ENCODE data around the gene ZC3H12A. TPM values are rescaled to one million over a fixed set of nuclear protein-coding genes. Genes with fewer than 3 reads are reported as not detected.

Gene ZC3H12A
- total and polyA plus RNA-seq, 2 of the 4 experiments (the other 2 are of a cell fraction) = 3.8 to 14.2 TPM

GRCh38 chr1:37515185-37516034 is 41.0 kb downstream of the ZC3H12A start:
- Histone ChIP-seq H3K4me2 (ENCODE audit: low read depth, low read length) (peak overlapping the region; percentile 94), H3K23ac (ENCODE audit: low read depth, low read length) (peak overlapping the region; percentile 97), H3K18ac (ENCODE audit: low read depth, low read length) (peak overlapping the region; percentile 67), H3K9me1 (ENCODE audit: insufficient read depth, low read length) (no peaks in the 10 kb centered on the region; the same call in 1 of the 2 replicates), H3K4me3 (ENCODE audit: insufficient read depth, low read depth, low read length) (peak overlapping the region; percentile 71), H3K36me3 (ENCODE audit: control insufficient read depth, insufficient read depth, low read length) (peaks cover 7% of the 10 kb centered on the region), H2BK5ac (ENCODE audit: low read depth, low read length, poor library complexity, severe bottlenecking) (peak overlapping the region; percentile 94), H4K5ac (ENCODE audit: low read depth, low read length) (peak overlapping the region; percentile 76), H2BK20ac (ENCODE audit: low read depth, low read length) (no peak overlapping the region), H4K20me1 (ENCODE audit: insufficient read depth, low read length) (peaks cover 8% of the 10 kb centered on the region; the same call in 1 of the 2 replicates), H3K14ac (replicated peaks; ENCODE audit: low read depth, low read length) (peak overlapping the region; percentile 99), H2BK120ac (ENCODE audit: low read depth, low read length) (peak overlapping the region; percentile 92), H2BK15ac (ENCODE audit: low read depth, low read length) (peak overlapping the region; percentile 93; the same call in 1 of the 3 replicates), H4K8ac (ENCODE audit: low read depth in 2 of 2, low read length in 2 of 2) (peak overlapping the region; percentile 95 to 97), H2AK5ac (ENCODE audit: low read depth, low read length) (no peak overlapping the region; the same call in 1 of the 2 replicates), H3K4ac (ENCODE audit: low read depth, low read length) (peak overlapping the region; percentile 97), H3K9ac (ENCODE audit: low read depth, low read length) (peak overlapping the region; percentile 93), H3K27ac (ENCODE audit: insufficient read depth, low read length) (peak overlapping the region; percentile 93), H3K27me3 (ENCODE audit: control insufficient read depth, insufficient read depth, low read length) (no peaks in the 10 kb centered on the region), H3K56ac (ENCODE audit: extremely low read depth, insufficient read depth, low read length) (peak overlapping the region; percentile 97), H4K91ac (ENCODE audit: insufficient read depth, low read depth, low read length) (peak overlapping the region; percentile 94), H2AK9ac (replicated peaks; ENCODE audit: low read depth, low read length, poor library complexity) (peak overlapping the region; percentile 84), H2AFZ (replicated peaks; ENCODE audit: low read length, poor library complexity) (peak overlapping the region; percentile 99), H3K79me1 (ENCODE audit: low read depth in 1 of 2, low read length in 2 of 2) (peaks cover 7 to 22% of the 10 kb centered on the region in 2 experiments; a peak in 3 of 4 replicates), H3K9me3 (ENCODE audit: control insufficient read depth, insufficient read depth, low read length) (no peaks in the 10 kb centered on the region), H3K4me1 (ENCODE audit: control insufficient read depth, insufficient read depth, low read length) (peaks cover 2% of the 10 kb centered on the region; the same call in 1 of the 2 replicates)
- dilution Hi-C loops (cut with HindIII; ENCODE audit: low sequenced_read_pairs, unreplicated experiment) = no loop called here
- intact Hi-C loops (cut with micrococcal nuclease) = loop anchor here (2.0 kb wide), 3 partner anchors 19 to 167 kb away; no protein-coding TSS in a partner anchor
- WGBS, 2 experiments (ENCODE audit: extremely low coverage in 2 of 2, insufficient read length in 1 of 2) = no CpG with 5 or more reads among the region's 18 CpGs
- ChIA-PET POLR2A (ENCODE audit: unreplicated experiment) (no interaction called here), CTCF (interaction anchor here (0.6 to 1.5 kb wide), 8 partner anchors 9 to 1325 kb away, joined by 3 to 10 read pairs (median 5); no protein-coding TSS in a partner anchor)
- in situ Hi-C loops (cut with MboI; ENCODE audit: low sequenced_read_pairs) = no loop called here
- ATAC-seq (ENCODE audit: low read depth) (no peak), DNase-seq (no peak)
- BruUV-seq (replicated peaks) = TSS peak; percentile 93
- TF ChIP-seq CEBPB (IDR thresholded peaks at IDR 0.05; ENCODE audit: low read depth, low read length) = no peak
- TF ChIP-seq RFX5 (IDR thresholded peaks at IDR 0.05; ENCODE audit: low read depth, low read length) = no peak
- no peak for TF ChIP-seq MAZ (IDR thresholded peaks at IDR 0.05; ENCODE audit: borderline replicate concordance, low read depth, low read length)
- TF ChIP-seq, protein P1, sequence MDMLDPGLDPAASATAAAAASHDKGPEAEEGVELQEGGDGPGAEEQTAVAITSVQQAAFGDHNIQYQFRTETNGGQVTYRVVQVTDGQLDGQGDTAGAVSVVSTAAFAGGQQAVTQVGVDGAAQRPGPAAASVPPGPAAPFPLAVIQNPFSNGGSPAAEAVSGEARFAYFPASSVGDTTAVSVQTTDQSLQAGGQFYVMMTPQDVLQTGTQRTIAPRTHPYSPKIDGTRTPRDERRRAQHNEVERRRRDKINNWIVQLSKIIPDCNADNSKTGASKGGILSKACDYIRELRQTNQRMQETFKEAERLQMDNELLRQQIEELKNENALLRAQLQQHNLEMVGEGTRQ (IDR thresholded peaks at IDR 0.05; ENCODE audit: low read depth, low read length) = no peak
- TF ChIP-seq, protein P2, sequence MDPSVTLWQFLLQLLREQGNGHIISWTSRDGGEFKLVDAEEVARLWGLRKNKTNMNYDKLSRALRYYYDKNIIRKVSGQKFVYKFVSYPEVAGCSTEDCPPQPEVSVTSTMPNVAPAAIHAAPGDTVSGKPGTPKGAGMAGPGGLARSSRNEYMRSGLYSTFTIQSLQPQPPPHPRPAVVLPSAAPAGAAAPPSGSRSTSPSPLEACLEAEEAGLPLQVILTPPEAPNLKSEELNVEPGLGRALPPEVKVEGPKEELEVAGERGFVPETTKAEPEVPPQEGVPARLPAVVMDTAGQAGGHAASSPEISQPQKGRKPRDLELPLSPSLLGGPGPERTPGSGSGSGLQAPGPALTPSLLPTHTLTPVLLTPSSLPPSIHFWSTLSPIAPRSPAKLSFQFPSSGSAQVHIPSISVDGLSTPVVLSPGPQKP (IDR thresholded peaks at IDR 0.05; ENCODE audit: borderline replicate concordance, low read depth, low read length) = no peak
- no peak for TF ChIP-seq CHD1 (IDR thresholded peaks at IDR 0.05; ENCODE audit: low read depth, low read length)
- TF ChIP-seq CTCF (conservative IDR thresholded peaks at IDR 0.05; ENCODE audit: low read depth, low read length) = no peak
- no peak for TF ChIP-seq POLR2A (IDR thresholded peaks at IDR 0.05; ENCODE audit: low read depth, low read length)

Measured in IMR-90 (cell line).